Measurements from ENCODE around the gene FAM53A.
"Not testable (repeated sequence)": the region's sequence is repeated elsewhere in the genome, so short reads cannot be mapped to it uniquely, and the experiment has no call there.

The FAM53A gene

DNA sequence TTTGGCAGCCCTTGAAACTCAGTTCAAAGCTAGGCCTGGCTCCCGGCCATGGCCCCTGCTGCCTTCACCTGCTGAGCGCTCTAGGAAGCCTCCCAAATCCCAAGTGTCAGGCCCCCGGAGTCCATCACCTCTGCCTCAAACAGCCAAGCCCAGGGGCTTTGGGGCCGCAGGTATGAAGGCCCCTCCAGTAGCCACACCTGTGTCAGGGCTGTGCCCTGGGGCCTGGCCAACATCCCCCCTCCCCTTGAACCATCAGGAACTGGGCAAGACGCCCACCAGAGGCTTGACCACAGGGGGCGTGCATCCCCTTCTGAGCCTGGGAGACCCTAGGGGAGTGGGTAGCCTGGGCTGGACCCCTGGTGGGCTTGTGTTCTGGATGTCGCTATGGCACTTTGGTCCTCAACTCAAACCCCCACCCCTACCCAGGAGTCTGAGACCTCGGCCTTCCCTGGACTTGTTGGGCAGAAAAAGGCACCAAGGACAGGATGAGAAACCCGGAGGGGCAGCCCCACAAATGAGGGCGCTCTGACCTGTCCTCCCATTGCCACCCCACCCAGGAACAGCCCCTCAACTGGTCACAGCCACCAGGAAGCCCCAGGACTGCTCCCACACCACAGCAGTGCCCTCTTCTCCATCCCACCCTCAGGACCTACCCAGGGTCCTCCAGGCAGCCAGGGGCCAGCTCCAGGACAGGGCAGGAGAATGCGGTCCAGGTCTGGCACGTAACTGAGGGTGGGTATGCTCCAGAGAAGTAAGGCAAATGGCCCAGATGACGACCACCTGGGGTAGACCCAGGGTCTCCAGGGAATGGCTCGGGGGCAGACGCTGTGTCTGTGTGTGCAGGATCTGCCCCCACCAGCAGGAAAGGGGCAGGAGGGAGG is 32.2 kb upstream of the FAM53A start:
- DNase-seq, result no peak

DNA sequence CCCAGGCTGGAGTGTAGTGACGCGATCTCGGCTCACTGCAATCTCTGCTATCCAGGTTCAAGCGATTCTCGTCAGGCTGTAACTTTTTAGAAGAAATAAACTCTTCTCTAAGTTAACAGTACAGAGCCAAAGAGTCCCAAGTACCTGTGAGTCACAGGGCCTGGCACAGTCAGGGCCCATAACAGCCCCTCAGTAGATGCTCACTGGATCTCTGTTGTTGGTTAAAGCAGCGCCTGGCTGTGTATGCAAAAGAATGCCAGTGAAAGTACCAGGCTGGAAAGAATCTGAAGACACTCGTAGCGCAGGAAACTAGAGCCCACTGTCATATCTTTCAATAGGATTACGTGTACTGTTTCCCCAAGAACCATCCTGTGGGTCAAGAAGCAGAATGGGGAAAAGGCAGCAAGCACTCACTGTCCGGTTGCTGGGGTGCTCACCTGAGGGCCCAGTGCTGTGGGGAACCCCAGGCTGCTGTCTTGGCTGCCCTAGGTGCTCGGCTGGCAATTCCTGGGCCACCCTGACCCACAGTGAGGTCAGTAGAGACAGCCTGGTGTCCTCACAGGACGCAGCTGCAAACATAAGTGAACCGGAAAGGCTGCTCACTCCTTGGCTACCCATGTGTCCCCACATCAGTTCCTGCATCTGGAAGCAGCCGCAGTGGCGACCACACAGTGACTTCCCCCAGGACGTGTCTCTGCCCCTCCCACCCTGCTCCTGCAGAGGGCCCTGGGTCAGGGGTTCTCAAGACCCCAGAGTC is 31.1 kb upstream of the FAM53A start:
- no peak for DNase-seq

DNA sequence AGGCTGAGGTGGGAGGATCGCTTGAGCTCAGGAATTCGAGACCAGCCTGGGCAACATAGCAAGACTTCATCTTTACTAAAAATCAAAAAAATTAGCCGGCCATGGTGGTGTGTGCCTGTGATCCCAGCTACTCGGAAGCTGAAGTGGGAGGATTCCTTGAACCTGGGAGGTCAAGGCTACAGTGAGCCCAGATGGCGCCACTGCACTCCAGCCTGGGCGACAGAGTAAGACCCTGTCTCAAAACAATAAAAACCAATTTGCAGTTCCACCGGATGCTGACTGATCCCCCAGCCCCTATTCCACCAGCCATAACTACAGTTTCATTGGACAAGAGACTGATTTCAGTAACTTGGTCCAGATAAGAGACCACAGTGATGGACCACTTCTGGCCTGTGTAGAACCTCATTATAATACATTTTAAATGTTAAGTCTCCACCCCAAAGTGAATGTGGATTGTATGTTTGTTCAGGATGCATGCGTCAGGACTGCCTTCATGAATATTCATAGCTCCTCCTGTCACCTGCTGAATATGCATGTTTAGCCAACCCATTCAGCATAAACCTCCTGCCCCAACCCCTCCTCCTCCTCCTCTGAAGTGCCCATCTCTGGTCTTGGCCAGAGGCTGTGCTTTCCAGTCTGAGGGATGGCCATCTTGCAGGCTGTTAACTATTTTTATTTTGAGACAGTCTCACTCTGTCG is 30.3 kb upstream of the FAM53A start:
- DNase-seq, result no peak

- no peak for DNase-seq
These were observed 29.1 kb upstream of the FAM53A start for GRCh38 chr4:1713003-1713851.

- peak; percentile 93 for DNase-seq
These were observed 28.3 kb upstream of the FAM53A start, which contains the start of gene SLBP for GRCh38 chr4:1712216-1713002. SLBP (minus strand) TSS chr4:1712319; CDS start chr4:1712188, 131 bp downstream.

DNA sequence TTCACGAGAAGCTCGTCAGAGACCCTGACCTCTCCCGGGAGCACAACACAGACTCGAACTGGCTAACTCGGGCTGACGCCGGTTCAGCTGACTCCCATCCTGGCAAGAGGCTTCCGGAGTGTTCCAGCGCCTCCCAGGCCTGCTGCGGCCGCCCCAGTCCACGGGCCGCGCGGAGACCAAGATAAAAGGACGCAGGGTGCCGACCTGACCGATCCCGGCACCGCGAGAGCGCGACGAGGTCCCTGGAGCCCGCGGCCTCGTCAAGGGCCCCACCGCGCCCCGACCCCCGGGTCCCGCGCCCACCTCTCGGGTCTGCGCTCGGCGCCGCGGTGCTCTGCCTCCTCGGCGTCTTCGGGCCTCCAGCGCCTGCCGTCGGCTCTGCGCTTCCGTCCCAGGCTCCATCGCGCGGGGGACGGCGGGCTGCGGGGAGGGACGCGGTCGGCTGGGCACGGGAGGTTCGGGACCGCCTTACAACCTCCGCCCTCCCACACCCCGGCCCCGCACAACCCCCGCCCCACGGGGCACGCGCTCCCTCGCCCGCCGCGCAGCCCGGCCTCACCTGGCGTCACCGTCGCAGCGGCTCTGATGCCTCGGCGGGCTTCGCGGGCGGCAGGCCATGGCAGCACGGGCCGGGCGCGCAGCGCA is 27.6 kb upstream of the FAM53A start:
- DNase-seq, result peak; percentile 59

DNA sequence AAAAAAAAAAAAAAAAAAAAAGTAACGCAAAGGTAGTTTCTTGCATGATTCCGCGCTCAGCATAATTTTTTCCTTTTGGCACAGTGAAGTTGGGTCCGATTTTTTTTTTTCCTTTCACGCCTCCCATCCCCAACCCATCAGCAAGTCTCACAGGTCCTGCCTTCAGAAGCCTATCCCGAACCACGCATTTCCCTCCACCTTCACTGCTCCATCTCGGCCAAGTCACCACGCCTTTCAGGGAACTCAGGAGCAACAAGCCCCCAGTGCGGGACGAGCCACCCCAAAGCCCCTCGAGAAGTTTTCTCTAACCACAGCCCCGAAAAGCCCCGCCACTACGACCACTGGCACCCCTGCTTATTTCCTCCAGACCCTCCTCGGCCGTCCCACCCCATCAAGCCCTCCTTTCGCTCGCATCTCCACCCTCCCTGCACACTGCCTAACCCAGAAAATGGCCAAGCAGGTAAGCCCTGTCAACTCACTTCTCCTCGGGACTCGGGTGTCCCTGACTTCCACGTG is 27.0 kb upstream of the FAM53A start:
- DNase-seq, result no peak

- DNase-seq, result no peak
These were observed 24.5 kb upstream of the FAM53A start for GRCh38 chr4:1708581-1708980.

GRCh38 chr4:1706358-1706757 is 22.2 kb upstream of the FAM53A start:
- DNase-seq, result no peak

DNA sequence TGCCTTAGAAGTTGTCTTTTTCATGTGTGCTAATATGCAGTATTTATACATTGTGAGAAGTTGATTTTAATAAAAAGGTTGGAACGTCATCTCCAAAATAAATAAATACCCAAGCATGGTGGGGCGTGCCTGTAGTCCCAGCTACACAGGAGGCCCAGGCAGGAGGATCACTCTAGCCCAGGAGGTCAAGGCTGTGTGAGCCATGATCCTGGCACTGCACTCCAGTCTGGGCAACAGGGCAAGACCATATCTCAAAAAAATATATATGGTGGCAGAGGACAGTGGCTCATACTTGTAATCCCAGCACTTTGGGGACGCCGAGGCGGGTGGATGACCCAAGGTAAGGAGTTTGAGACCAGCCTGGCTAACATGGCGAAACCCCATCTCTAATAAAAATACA is 21.6 kb upstream of the FAM53A start:
- DNase-seq, result no peak

DNA sequence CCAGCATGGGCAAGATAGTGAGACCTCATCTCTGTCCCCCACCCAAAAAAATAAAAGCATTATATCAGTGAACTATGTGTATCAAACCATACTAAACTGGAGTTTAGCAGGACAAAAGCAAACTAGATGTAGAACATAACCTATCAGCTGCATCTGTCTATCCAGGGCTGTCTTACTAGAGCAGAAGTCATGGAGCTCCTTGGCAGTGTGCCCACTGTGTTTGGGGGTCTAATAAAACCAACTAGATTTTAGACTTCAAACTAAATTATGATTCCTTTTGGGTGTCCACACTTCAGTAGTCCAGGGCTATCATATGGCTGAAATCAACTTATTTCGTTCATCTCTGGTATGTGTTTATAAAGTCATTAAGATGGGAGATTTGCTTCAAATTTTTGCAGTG is 19.8 kb upstream of the FAM53A start:
- no peak for DNase-seq

DNA sequence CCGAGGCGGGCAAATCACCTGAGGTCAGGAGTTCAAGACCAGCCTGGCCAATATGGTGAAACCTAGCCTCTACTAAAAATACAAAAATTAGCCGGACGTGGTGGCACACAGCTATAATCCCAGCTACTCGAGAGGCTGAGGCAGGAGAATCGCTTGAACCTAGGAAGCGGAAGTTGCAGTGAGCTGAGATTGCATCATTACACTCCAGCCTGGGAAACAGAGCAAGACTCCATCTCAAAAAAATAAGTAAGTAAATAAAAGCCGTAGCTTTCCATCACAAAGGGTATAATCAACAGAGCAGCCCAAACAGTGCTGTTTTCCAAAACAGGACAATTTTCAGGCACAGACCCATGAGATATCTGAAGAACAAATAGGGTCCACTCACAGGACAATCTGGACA is 17.6 kb upstream of the FAM53A start:
- DNase-seq, result not testable (repeated sequence)

DNA sequence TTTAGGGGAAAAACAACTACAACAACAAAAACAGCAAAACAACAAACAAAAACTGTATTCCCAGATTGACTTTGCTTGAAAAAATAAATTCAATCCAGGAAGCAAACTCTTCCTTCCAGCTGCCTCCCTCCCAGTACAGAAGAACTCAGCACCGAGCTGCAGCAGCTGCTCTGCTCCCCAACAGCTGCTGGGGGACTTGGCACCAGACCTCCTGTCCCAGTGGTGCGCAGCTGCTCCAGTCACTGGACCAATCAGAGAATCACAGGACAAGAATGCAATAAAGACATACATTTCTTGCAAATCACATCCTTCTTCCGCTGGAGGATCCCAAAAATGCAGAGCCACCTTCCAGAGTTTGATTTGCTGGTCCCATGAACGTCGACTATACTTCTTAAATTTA is 11.8 kb upstream of the FAM53A start:
- DNase-seq, result peak; percentile 86

- DNase-seq, result peak; percentile 71
These were observed 9.2 kb upstream of the FAM53A start for GRCh38 chr4:1693131-1693896.

- DNase-seq, result no peak
These were observed 7.7 kb upstream of the FAM53A start for GRCh38 chr4:1691737-1692373.

GRCh38 chr4:1690698-1691097 is 6.6 kb upstream of the FAM53A start:
- no peak for DNase-seq

- DNase-seq, result no peak
These were observed 2.4 kb upstream of the FAM53A start for GRCh38 chr4:1686440-1687036.

DNA sequence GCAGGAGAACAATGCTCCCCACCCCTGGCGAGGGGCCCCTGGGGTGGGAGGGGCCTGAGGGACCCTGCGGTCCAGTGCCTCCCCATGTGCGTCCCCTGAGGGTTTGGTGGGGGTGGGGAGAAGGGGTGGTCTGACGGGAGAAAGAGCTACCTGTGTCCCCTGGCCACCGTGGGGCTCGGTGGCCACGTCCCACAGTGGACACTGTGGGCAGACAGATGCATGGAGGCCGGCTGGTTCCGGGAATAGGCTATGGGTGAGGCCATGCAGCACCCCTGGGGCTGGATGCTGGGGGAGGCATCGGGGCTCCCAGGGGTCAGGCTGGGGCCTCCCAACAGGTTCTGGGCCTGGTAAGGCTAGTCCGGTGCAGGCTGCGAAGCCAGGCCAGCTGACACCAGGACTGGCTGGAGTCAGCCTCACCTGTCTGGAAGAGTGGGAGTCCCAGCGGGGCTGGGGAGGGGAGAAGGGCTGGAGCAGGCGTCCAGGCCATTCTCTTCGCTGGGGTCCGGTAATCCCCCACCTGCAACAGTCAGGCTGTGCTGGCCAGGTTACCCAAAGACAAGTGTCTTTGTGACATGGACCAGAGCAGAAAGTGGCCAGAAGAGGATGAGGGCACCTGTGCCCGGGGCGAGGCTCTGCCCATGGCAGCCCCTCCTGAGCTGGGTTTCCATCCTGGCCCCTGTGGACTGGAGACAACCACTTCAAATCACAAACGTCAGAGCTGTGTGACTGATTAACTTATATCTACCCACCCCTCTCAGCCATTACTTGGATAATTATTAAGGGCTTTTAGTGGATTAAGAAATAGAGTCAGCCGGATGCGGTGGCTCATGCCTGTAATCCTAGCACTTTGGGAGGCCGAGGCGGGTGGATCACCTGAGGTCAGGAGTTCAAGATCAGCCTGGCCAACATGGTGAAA is 1.4 kb upstream of the FAM53A start:
- no peak for DNase-seq

Data from left hindlimb (tissue), 1 donor.